ENCODE results near the gene MAP7.

MAP7 gene

DNA sequence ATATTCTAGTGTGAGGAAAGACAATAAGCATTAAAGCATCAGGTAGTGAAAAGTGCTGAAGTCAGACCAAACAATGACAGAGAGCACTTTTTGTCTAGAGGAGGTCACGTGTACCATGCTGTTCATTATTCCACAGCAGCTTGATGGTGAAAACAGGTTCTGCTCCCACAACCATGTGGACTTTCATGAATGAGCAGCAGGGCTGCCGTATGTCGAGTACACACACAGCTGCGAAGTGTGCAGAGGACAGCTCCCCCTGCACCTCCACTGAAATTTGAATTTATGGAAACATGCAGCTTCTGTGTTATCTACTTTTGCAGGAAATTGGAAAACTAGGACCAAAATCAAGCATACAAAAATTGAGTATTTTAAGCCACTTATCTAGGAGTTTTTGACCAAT is 85.3 kb downstream of the MAP7 start:
- no peak for DNase-seq (ENCODE audit: low spot score)
- in situ Hi-C loops (cut with MboI; ENCODE audit: low sequenced_read_pairs, unreplicated experiment) = no loop called here
- TF ChIP-seq, protein P1, sequence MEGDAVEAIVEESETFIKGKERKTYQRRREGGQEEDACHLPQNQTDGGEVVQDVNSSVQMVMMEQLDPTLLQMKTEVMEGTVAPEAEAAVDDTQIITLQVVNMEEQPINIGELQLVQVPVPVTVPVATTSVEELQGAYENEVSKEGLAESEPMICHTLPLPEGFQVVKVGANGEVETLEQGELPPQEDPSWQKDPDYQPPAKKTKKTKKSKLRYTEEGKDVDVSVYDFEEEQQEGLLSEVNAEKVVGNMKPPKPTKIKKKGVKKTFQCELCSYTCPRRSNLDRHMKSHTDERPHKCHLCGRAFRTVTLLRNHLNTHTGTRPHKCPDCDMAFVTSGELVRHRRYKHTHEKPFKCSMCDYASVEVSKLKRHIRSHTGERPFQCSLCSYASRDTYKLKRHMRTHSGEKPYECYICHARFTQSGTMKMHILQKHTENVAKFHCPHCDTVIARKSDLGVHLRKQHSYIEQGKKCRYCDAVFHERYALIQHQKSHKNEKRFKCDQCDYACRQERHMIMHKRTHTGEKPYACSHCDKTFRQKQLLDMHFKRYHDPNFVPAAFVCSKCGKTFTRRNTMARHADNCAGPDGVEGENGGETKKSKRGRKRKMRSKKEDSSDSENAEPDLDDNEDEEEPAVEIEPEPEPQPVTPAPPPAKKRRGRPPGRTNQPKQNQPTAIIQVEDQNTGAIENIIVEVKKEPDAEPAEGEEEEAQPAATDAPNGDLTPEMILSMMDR (IDR thresholded peaks at IDR 0.05; ENCODE audit: borderline replicate concordance, control extremely low read depth, extremely low read depth, insufficient read depth, missing control alignments) = no peak

DNA sequence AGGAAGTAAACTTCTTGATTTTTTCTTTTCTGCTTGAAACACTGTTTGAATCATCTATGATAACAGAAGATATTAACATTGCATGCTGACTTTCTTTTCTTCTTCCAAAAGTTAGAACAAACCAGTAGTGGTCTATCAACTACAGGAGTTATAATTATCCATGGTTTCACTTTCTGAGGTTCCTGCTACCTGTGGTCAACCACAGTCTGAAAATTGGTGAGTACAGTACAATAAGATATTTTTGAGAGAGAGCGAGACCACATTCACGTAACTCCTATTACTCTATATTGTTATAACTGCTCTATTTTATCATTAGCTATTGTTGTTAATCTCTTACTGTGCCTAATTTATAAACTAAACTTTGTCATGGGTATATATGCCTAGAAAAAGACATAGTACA is 86.1 kb downstream of the MAP7 start:
- TF ChIP-seq, protein P1 (IDR thresholded peaks at IDR 0.05; ENCODE audit: borderline replicate concordance, control extremely low read depth, extremely low read depth, insufficient read depth, missing control alignments) = no peak
- DNase-seq (ENCODE audit: low spot score) = no peak
- in situ Hi-C loops (cut with MboI; ENCODE audit: low sequenced_read_pairs, unreplicated experiment) = no loop called here

DNA sequence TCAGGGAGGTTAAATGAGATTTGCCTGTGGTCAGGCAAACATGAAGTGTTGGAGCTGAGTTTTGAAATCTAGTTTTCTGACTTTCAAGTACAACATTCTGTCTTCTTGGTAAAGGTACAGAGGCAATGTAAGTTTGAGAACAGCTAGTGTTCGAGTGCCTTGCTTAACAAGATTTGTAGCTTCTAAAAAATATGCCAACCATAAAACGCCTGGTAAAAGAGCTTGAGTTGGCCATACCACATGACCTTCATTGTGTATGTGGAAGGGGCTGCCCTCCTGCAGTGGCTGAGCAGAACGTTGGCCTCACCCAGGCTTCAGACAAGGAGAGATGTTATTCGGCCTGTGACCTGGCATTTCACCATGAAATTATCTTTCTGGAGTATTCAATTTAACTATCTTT is 86.5 kb downstream of the MAP7 start:
- TF ChIP-seq, protein P1 (IDR thresholded peaks at IDR 0.05; ENCODE audit: borderline replicate concordance, control extremely low read depth, extremely low read depth, insufficient read depth, missing control alignments) = no peak
- no peak for DNase-seq (ENCODE audit: low spot score)
- in situ Hi-C loops (cut with MboI; ENCODE audit: low sequenced_read_pairs, unreplicated experiment) = no loop called here

DNA sequence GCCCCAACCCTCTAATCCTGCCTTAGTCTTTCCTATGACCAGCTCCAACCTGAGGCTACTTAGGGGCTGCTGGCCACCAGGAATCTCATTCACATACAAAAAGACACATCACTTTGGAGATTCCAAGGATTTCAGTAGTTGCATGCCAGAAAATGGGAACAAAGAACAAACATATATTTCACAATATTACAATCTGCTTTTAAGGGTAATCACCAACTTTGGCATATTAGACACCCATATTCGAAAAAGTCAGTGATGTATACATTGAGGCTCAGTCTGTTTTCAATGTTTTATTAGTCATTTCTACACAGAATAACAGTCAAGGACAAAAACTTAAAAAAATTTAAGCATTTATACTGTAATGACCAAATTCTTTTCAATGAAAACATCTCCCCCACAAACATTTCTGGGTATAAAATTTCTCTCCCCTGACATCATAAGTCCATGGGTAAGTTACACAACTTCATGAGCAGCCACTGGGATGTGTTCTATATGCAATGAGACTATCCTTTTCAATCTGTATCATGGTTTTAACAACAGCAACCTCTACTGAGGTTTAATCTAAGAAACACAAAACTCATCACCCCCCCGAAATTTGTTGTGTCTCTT is 103.5 kb downstream of the MAP7 start:
- in situ Hi-C loops (cut with MboI; ENCODE audit: low sequenced_read_pairs, unreplicated experiment) = no loop called here
- no peak for DNase-seq (ENCODE audit: low spot score)
- TF ChIP-seq, protein P1 (IDR thresholded peaks at IDR 0.05; ENCODE audit: borderline replicate concordance, control extremely low read depth, extremely low read depth, insufficient read depth, missing control alignments) = no peak

DNA sequence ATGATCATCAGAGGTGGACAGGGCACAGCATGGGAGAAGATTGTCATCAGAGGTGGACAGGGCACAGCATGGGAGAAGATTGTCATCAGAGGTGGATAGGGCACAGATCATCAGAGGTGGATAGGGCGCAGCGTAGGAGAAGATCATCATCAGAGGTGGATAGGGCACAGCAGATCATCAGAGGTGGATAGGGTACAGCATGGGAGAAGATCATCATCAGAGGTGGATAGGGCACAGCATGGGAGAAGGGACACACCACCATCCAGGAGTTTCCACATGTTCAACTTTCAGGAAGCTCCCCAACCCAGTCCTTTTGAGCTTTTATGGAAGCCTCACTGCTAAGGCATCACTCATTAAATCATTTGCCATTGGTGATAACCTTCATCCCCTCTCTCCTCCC is 104.1 kb downstream of the MAP7 start:
- in situ Hi-C loops (cut with MboI; ENCODE audit: low sequenced_read_pairs, unreplicated experiment) = no loop called here
- no peak for DNase-seq (ENCODE audit: low spot score)
- TF ChIP-seq, protein P1 (IDR thresholded peaks at IDR 0.05; ENCODE audit: borderline replicate concordance, control extremely low read depth, extremely low read depth, insufficient read depth, missing control alignments) = no peak

DNA sequence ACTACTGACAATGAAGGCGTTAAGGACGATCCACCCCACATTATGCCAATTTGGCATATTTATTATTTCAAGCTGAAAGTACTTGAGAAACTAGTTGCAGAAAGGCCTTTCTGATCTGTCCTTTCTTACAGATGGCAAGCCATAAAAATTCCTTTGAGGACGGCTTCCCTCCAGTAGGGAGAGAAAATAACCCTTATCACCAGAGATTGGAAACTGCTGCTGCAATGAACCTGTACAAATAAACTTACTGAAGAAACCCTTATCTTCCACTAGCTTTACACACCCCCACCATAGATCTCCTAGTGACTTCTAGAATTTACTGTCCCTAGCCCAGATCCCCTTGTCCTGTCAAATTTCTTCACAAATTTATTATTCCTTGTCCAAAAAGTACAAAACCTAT is 105.2 kb downstream of the MAP7 start:
- DNase-seq (ENCODE audit: low spot score) = no peak
- TF ChIP-seq, protein P1 (IDR thresholded peaks at IDR 0.05; ENCODE audit: borderline replicate concordance, control extremely low read depth, extremely low read depth, insufficient read depth, missing control alignments) = no peak
- in situ Hi-C loops (cut with MboI; ENCODE audit: low sequenced_read_pairs, unreplicated experiment) = no loop called here
